ENCODE measurements around the gene BCL2.

GRCh38 chr18:63087421-63088230, 231.9 kb downstream of the BCL2 start:
- TF ChIP-seq CTCF (IDR thresholded peaks at IDR 0.05) (no peak), POLR2A (IDR thresholded peaks at IDR 0.05) (no peak), EP300 (IDR thresholded peaks at IDR 0.05; ENCODE audit: low read depth) (no peak)

Measured in transverse colon (tissue), 3 donors.